Upper lobe of right lung (tissue), 1 donor: Measurements from ENCODE around the gene RIPK3. TPM values are rescaled to one million over a fixed set of nuclear protein-coding genes. Genes with fewer than 3 reads are reported as not detected.

ENCODE experiments used
- ATAC-seq: fragments of 200-7000 bp; cut with Tn5 transposase; one replicate; pipeline ENCODE4 v1.9.1; 2020; ENCODE audit warnings: mild to moderate bottlenecking, moderate library complexity
- DNase-seq: peaks from one replicate; pipeline ENCODE4 v3.0.0-alpha.2; 2020
- H3K27ac ChIP-seq: fragments of 200-600 bp; one replicate; pipeline ENCODE4 v1.8.0; 2022
- H3K27me3 ChIP-seq: fragments of 200-600 bp; one replicate; pipeline ENCODE4 v1.8.0; 2022; ENCODE audit warnings: mild to moderate bottlenecking
- H3K36me3 ChIP-seq: fragments of 200-600 bp; one replicate; pipeline ENCODE4 v1.8.0; 2022
- H3K4me1 ChIP-seq: fragments of 200-600 bp; one replicate; pipeline ENCODE4 v1.8.0; 2022
- H3K4me3 ChIP-seq: fragments of 200-600 bp; one replicate; pipeline ENCODE4 v1.8.0; 2022; ENCODE audit warnings: mild to moderate bottlenecking
- H3K9me3 ChIP-seq: fragments of 200-600 bp; one replicate; pipeline ENCODE4 v1.8.0; 2022
- CTCF ChIP-seq: fragments of 200-600 bp; IDR thresholded peaks from one replicate; pipeline ENCODE4 v1.8.0; 2022; ENCODE audit warnings: antibody characterized with exemption
- intact Hi-C: fragments of 100-400 bp; cut with DNase I; formaldehyde crosslinking; loops from one replicate; pipeline ENCODE4 v1.11.0; 2022
- total RNA-seq: library from RNA; stranded (reverse); fragmentation: NEBNext Ultra II Directional; extraction: Animal tissue kit (Norgen Biotek cat#: 25700); gene quantifications from one replicate; pipeline ENCODE4 v1.2.1, GENCODE V29; 2021
- donor health status: DM: no; HTN: yes; CAD: no; lungs with severe emphysema.

RIPK3 gene
- total RNA-seq, 1 donor from 2014 or later = 23.4 TPM

- ATAC-seq = no peak
- intact Hi-C loops = no loop called here
Measured at GRCh38 chr14:24323341-24323740, 16.4 kb downstream of the RIPK3 start.

GRCh38 chr14:24322672-24323071 lies 17.1 kb downstream of the RIPK3 start:
- no peak for TF ChIP-seq CTCF
- Histone ChIP-seq H3K9me3 (no peaks in the 10 kb centered on the region), H3K4me3 (no peak overlapping the region), H3K4me1 (peaks cover 8% of the 10 kb centered on the region), H3K27me3 (peaks cover 14% of the 10 kb centered on the region), H3K36me3 (no peaks in the 10 kb centered on the region), H3K27ac (no peak overlapping the region)
- ATAC-seq = no peak
- DNase-seq = no peak
- intact Hi-C loops = no loop called here

More at GRCh38 chr14:24323341-24323740, 16.4 kb downstream of the RIPK3 start:
- Histone ChIP-seq H3K4me3 (no peak overlapping the region), H3K4me1 (peaks cover 9% of the 10 kb centered on the region), H3K27ac (no peak overlapping the region), H3K27me3 (peaks cover 10% of the 10 kb centered on the region), H3K36me3 (no peaks in the 10 kb centered on the region), H3K9me3 (no peaks in the 10 kb centered on the region)
- no peak for DNase-seq
- TF ChIP-seq CTCF = no peak

GRCh38 chr14:24321212-24321975 lies 18.4 kb downstream of the RIPK3 start:
- Histone ChIP-seq H3K4me3 (no peak overlapping the region), H3K27ac (no peak overlapping the region), H3K4me1 (peaks cover 9% of the 10 kb centered on the region), H3K36me3 (no peaks in the 10 kb centered on the region), H3K27me3 (peaks cover 17% of the 10 kb centered on the region), H3K9me3 (no peaks in the 10 kb centered on the region)
- no peak for TF ChIP-seq CTCF
- ATAC-seq = no peak
- intact Hi-C loops = no loop called here
- DNase-seq = no peak

- Histone ChIP-seq H3K27ac (no peak overlapping the region), H3K4me3 (no peak overlapping the region), H3K27me3 (peaks cover 23% of the 10 kb centered on the region), H3K4me1 (peaks cover 48% of the 10 kb centered on the region), H3K9me3 (no peaks in the 10 kb centered on the region), H3K36me3 (no peaks in the 10 kb centered on the region)
- DNase-seq (no peak), ATAC-seq (no peak)
- intact Hi-C loops = no loop called here
- TF ChIP-seq CTCF = no peak
Measured at GRCh38 chr14:24317141-24317928, 22.5 kb downstream of the RIPK3 start.

- intact Hi-C loops = no loop called here
- H3K27me3 ChIP-seq = peaks cover 23% of the 10 kb centered on the region
- peak overlapping the region; percentile 63 for H3K27ac ChIP-seq
- TF ChIP-seq CTCF = no peak
- no peak overlapping the region for H3K4me3 ChIP-seq
- DNase-seq (no peak), ATAC-seq (peak; percentile 5)
- no peaks in the 10 kb centered on the region for H3K9me3 ChIP-seq
- H3K4me1 ChIP-seq = peaks cover 56% of the 10 kb centered on the region
- no peaks in the 10 kb centered on the region for H3K36me3 ChIP-seq
Measured at GRCh38 chr14:24316597-24316950, 23.2 kb downstream of the RIPK3 start.
